Esophagus muscularis mucosa (tissue), 4 donors: ENCODE data around the gene NOD2. TPM values are rescaled to one million over a fixed set of nuclear protein-coding genes. Genes with fewer than 3 reads are reported as not detected.
A peak's percentile ranks its signal among the peaks of the same experiment; 100 is the strongest.

Source experiments
- DNase-seq: peaks from one replicate; pipeline ENCODE4 v3.0.0-alpha.2; 2017; ENCODE audit errors: extremely low spot score
- H3K27ac ChIP-seq, 4 donors: fragments of 200-600 bp; sonication (generic); replicated peaks in 1 of 4; 1 replicate in 3 of 4; 2 replicates in 1 of 4; pipeline ENCODE4 v1.5.1; 2016 to 2019; ENCODE audit warnings: mild to moderate bottlenecking in 1 of 4
- H3K27me3 ChIP-seq, 4 donors: fragments of 200-600 bp; sonication (generic); one replicate each; pipeline versions ENCODE4 v1.5.1 to v1.6.0; 2016 to 2019
- H3K36me3 ChIP-seq, 4 donors: fragments of 200-600 bp; sonication (generic); one replicate each; pipeline ENCODE4 v1.5.1; 2016 to 2019
- H3K4me1 ChIP-seq, 4 donors: fragments of 200-600 bp; sonication (generic); one replicate each; pipeline ENCODE4 v1.5.1; 2016 to 2019
- H3K4me3 ChIP-seq, 4 donors: fragments of 200-600 bp; sonication (generic); 1 replicate in 2 of 4; 2 replicates in 2 of 4; pipeline ENCODE4 v1.5.1; 2016 to 2019; ENCODE audit warnings: mild to moderate bottlenecking in 4 of 4, moderate library complexity in 1 of 4
- H3K9me3 ChIP-seq, 4 donors: fragments of 200-600 bp; sonication (generic); 1 replicate in 3 of 4; 2 replicates in 1 of 4; pipeline ENCODE4 v1.5.1; 2016 to 2019
- CTCF ChIP-seq, 3 experiments: fragments of 200-600 bp in 2 of 3; fragments of 450-650 bp in 1 of 3; sonication (generic) in 2 of 3; IDR thresholded peaks; one replicate each; pipeline ENCODE4 v1.5.1; 2017 to 2019; ENCODE audit warnings: antibody characterized with exemption in 3 of 3, mild to moderate bottlenecking in 2 of 3, moderate library complexity in 1 of 3
- EP300 ChIP-seq: sonication (generic); formaldehyde crosslinking; IDR thresholded peaks from one replicate; pipeline ENCODE4 v1.6.1; 2017; ENCODE audit warnings: antibody characterized with exemption
- POLR2A ChIP-seq: fragments of 450-650 bp; IDR thresholded peaks from one replicate; pipeline ENCODE4 v1.6.1; 2017; ENCODE audit warnings: antibody characterized with exemption, moderate library complexity, mild to moderate bottlenecking, low read depth
- POLR2AphosphoS5 ChIP-seq, 2 donors: sonication (generic); formaldehyde crosslinking; IDR thresholded peaks; one replicate each; pipeline ENCODE4 v1.6.1; 2017; ENCODE audit warnings: antibody characterized with exemption in 2 of 2
- whole genome bisulfite sequencing: methylation state at CpG from one replicate; pipeline ENCODE4 v1.1.5; 2018; 5-methylcytosine and 5-hydroxymethylcytosine counted together
- intact Hi-C: fragments of 100-400 bp; cut with DNase I; formaldehyde crosslinking; loops from one replicate; pipeline ENCODE4 v1.15.1; 2023
- total RNA-seq, 4 donors: library from RNA; depleted of rRNA; stranded (reverse); fragments of >200 nt; gene quantifications; one replicate each; pipeline versions ENCODE4 v1.1.0 to v1.2.1, GENCODE V29; 2016

Gene NOD2
- total RNA-seq, 4 donors from 2014 or later, result 1.2 to 6.0 (median 2.5) TPM

GRCh38 chr16:50695017-50696000 is 1.9 kb downstream of the NOD2 start:
- Histone ChIP-seq H3K4me1 (peaks cover 28 to 46% (median 43%) of the 10 kb centered on the region in 4 donors), H3K27ac (peak overlapping the region in 1 of 4 donors; percentile 59), H3K36me3 (no peaks in the 10 kb centered on the region), H3K9me3 (no peaks in the 10 kb centered on the region), H3K27me3 (no peaks in the 10 kb centered on the region), H3K4me3 (no peak overlapping the region)
- no peak for DNase-seq
- intact Hi-C loops, result loop anchor here (10.0 kb wide), 2 partner anchors 49 to 109 kb away; partner anchors contain the start of gene CYLD
- 92% methylated on average over 9 of the region's 9 CpGs for WGBS
- TF ChIP-seq EP300 (no peak), POLR2AphosphoS5 (IDR thresholded peaks at IDR 0.05) (peak in 1 of 2 donors; percentile 47)

GRCh38 chr16:50696126-50696525 is 2.7 kb downstream of the NOD2 start:
- no peaks in the 10 kb centered on the region for H3K27me3 ChIP-seq
- no peaks in the 10 kb centered on the region for H3K9me3 ChIP-seq
- no peak overlapping the region for H3K4me3 ChIP-seq
- intact Hi-C loops, result loop anchor here (10.0 kb wide), 2 partner anchors 49 to 109 kb away; partner anchors contain the start of gene CYLD
- no peaks in the 10 kb centered on the region for H3K36me3 ChIP-seq
- peak overlapping the region in 2 of 4 donors; percentile 59 to 61 for H3K27ac ChIP-seq
- peaks cover 28 to 46% (median 43%) of the 10 kb centered on the region in 4 donors for H3K4me1 ChIP-seq
- 58% methylated on average over 5 of the region's 5 CpGs for WGBS
- TF ChIP-seq EP300 (no peak), POLR2A (no peak), CTCF (IDR thresholded peaks at IDR 0.05) (no peak), POLR2AphosphoS5 (IDR thresholded peaks at IDR 0.05) (no peak)
- no peak for DNase-seq

GRCh38 chr16:50696575-50697420 is 3.4 kb downstream of the NOD2 start:
- peak overlapping the region; percentile 59 to 69 (median 62) for H3K27ac ChIP-seq
- H3K27me3 ChIP-seq, result no peaks in the 10 kb centered on the region
- 45% methylated on average over 4 of the region's 15 CpGs for WGBS
- peaks cover 28 to 46% (median 43%) of the 10 kb centered on the region in 4 donors for H3K4me1 ChIP-seq
- no peaks in the 10 kb centered on the region for H3K36me3 ChIP-seq
- no peaks in the 10 kb centered on the region for H3K9me3 ChIP-seq
- no peak overlapping the region for H3K4me3 ChIP-seq
- intact Hi-C loops, result loop anchor here (10.0 kb wide), 2 partner anchors 48 to 108 kb away; partner anchors contain the start of gene CYLD
- peak; percentile 95 for DNase-seq
- TF ChIP-seq POLR2A, result no peak
- TF ChIP-seq CTCF (IDR thresholded peaks at IDR 0.05), result no peak
- peak; percentile 28 to 66 for TF ChIP-seq POLR2AphosphoS5 (IDR thresholded peaks at IDR 0.05)
- TF ChIP-seq EP300, result no peak

GRCh38 chr16:50697421-50697715 is 4.0 kb downstream of the NOD2 start:
- no peaks in the 10 kb centered on the region for H3K9me3 ChIP-seq
- WGBS, result 89% methylated on average over 3 of the region's 5 CpGs
- TF ChIP-seq CTCF (IDR thresholded peaks at IDR 0.05), result no peak
- TF ChIP-seq POLR2AphosphoS5 (IDR thresholded peaks at IDR 0.05), result no peak
- TF ChIP-seq POLR2A, result no peak
- no peak for TF ChIP-seq EP300
- H3K4me3 ChIP-seq, result peak overlapping the region; percentile 44 to 60 (median 47)
- no peaks in the 10 kb centered on the region for H3K27me3 ChIP-seq
- H3K36me3 ChIP-seq, result no peaks in the 10 kb centered on the region
- peak overlapping the region; percentile 59 to 69 (median 62) for H3K27ac ChIP-seq
- intact Hi-C loops, result loop anchor here (10.0 kb wide), 2 partner anchors 47 to 107 kb away; partner anchors contain the start of gene CYLD
- no peak for DNase-seq
- peaks cover 28 to 46% (median 43%) of the 10 kb centered on the region in 4 donors for H3K4me1 ChIP-seq
